Astrocyte of the spinal cord (primary cell): Measurements from ENCODE around the gene CHKB.

ENCODE experiments used
- DNase-seq: peaks from one replicate; pipeline ENCODE4 v3.0.0; 2011; ENCODE audit warnings: low read depth, low spot score
- H3K4me3 ChIP-seq: 2 replicates; pipeline ENCODE4 v1.5.1; 2011; ENCODE audit warnings: low read depth, mild to moderate bottlenecking, low read length, moderate library complexity
- CTCF ChIP-seq: IDR thresholded peaks from 2 replicates; pipeline ENCODE4 v1.5.1; 2012; ENCODE audit warnings: low read depth, mild to moderate bottlenecking, low read length, inconsistent platforms
- in situ Hi-C: cut with HindIII; loops from 2 replicates; pipeline ENCODE4 v1.10.0; 2017; ENCODE audit warnings: low sequenced_read_pairs

Gene CHKB

GRCh38 chr22:50574383-50574755 is 8.3 kb downstream of the CHKB start:
- in situ Hi-C loops: no loop called here
- TF ChIP-seq CTCF: no peak
- DNase-seq: no peak
- H3K4me3 ChIP-seq: no peak overlapping the region

GRCh38 chr22:50573491-50574382 is 8.9 kb downstream of the CHKB start:
- H3K4me3 ChIP-seq: no peak overlapping the region
- no peak for DNase-seq
- TF ChIP-seq CTCF: no peak
- in situ Hi-C loops: no loop called here

GRCh38 chr22:50572965-50573364 is 9.7 kb downstream of the CHKB start:
- no peak for TF ChIP-seq CTCF
- no peak overlapping the region for H3K4me3 ChIP-seq
- no peak for DNase-seq
- in situ Hi-C loops: no loop called here

GRCh38 chr22:50571264-50572175 is 11.1 kb downstream of the CHKB start:
- no peak for DNase-seq
- H3K4me3 ChIP-seq: no peak overlapping the region
- in situ Hi-C loops: no loop called here
- TF ChIP-seq CTCF: no peak

GRCh38 chr22:50570861-50571260 is 11.8 kb downstream of the CHKB start:
- no peak for TF ChIP-seq CTCF
- in situ Hi-C loops: no loop called here
- DNase-seq: no peak
- no peak overlapping the region for H3K4me3 ChIP-seq

GRCh38 chr22:50569896-50570535 is 12.6 kb downstream of the CHKB start:
- no peak overlapping the region for H3K4me3 ChIP-seq
- in situ Hi-C loops: no loop called here
- no peak for DNase-seq
- TF ChIP-seq CTCF: no peak
